Mesenchymal stem cell (in vitro differentiated cells and primary cell): Measurements from ENCODE around the gene LRRC52.
A peak's percentile ranks its signal among the peaks of the same experiment; 100 is the strongest.

Experiments used
- DNase-seq: peaks from one replicate; pipeline ENCODE4 v3.0.0-alpha.2; 2013
- H2AFZ ChIP-seq: one replicate; pipeline ENCODE4 v1.6.1; 2013; ENCODE audit warnings: low read depth, mild to moderate bottlenecking, control low read depth, inconsistent platforms, low read length, moderate library complexity
- H2AK5ac ChIP-seq: 2 replicates; pipeline ENCODE4 v1.6.1; 2013; ENCODE audit warnings: low read length, moderate library complexity, mild to moderate bottlenecking, inconsistent platforms; ENCODE audit not compliant: severe bottlenecking
- H2BK120ac ChIP-seq: one replicate; pipeline ENCODE4 v1.6.1; 2013; ENCODE audit warnings: low read depth, mild to moderate bottlenecking, inconsistent platforms, low read length, moderate library complexity
- H2BK12ac ChIP-seq, 2 experiments: one replicate each; pipeline ENCODE4 v1.6.1; 2013; ENCODE audit warnings: inconsistent platforms in 2 of 2, low read length in 2 of 2, mild to moderate bottlenecking in 2 of 2, moderate library complexity in 2 of 2, control low read depth in 1 of 2
- H2BK15ac ChIP-seq: one replicate; pipeline ENCODE4 v1.6.1; 2013; ENCODE audit warnings: mild to moderate bottlenecking, low read depth, inconsistent platforms; ENCODE audit not compliant: poor library complexity, severe bottlenecking
- H2BK5ac ChIP-seq: 2 replicates; pipeline ENCODE4 v1.6.1; 2013; ENCODE audit warnings: low read depth, mild to moderate bottlenecking, low read length, control low read depth, inconsistent platforms; ENCODE audit not compliant: poor library complexity, severe bottlenecking
- H3K14ac ChIP-seq, 2 experiments: one replicate each; pipeline ENCODE4 v1.6.1; 2013; ENCODE audit warnings: inconsistent platforms in 2 of 2, low read length in 2 of 2, control low read depth in 1 of 2, mild to moderate bottlenecking in 1 of 2, moderate library complexity in 1 of 2
- H3K18ac ChIP-seq, 2 experiments: one replicate each; pipeline ENCODE4 v1.6.1; 2013; ENCODE audit warnings: inconsistent platforms in 2 of 2, low read length in 2 of 2, control low read depth in 1 of 2, low read depth in 1 of 2, mild to moderate bottlenecking in 1 of 2
- H3K23ac ChIP-seq, 2 experiments: one replicate each; pipeline ENCODE4 v1.6.1; 2013; ENCODE audit warnings: inconsistent platforms in 2 of 2, low read length in 2 of 2, mild to moderate bottlenecking in 2 of 2, moderate library complexity in 2 of 2, control low read depth in 1 of 2
- H3K27ac ChIP-seq: 2 replicates; pipeline ENCODE4 v1.5.1; 2013; ENCODE audit warnings: mild to moderate bottlenecking, moderate library complexity, low read length, control low read depth, inconsistent platforms; ENCODE audit not compliant: poor library complexity, severe bottlenecking
- H3K27me3 ChIP-seq, 2 experiments: 2 replicates each; pipeline versions ENCODE4 v1.6.1 to v1.7.0; 2013; ENCODE audit warnings: low read length in 2 of 2, mild to moderate bottlenecking in 2 of 2, moderate library complexity in 2 of 2, control low read depth in 1 of 2, inconsistent platforms in 1 of 2; ENCODE audit not compliant: control insufficient read depth in 1 of 2, insufficient read depth in 1 of 2
- H3K36me3 ChIP-seq, 2 experiments: 2 replicates each; pipeline versions ENCODE4 v1.6.1 to v1.7.0; 2013; ENCODE audit warnings: low read length in 2 of 2, control low read depth in 1 of 2, inconsistent platforms in 1 of 2, low read depth in 1 of 2, mild to moderate bottlenecking in 1 of 2; ENCODE audit not compliant: insufficient read depth in 2 of 2, control insufficient read depth in 1 of 2
- H3K4ac ChIP-seq, 2 experiments: one replicate each; pipeline ENCODE4 v1.6.1; 2013; ENCODE audit warnings: inconsistent platforms in 2 of 2, low read length in 2 of 2, mild to moderate bottlenecking in 2 of 2, moderate library complexity in 2 of 2, control low read depth in 1 of 2, low read depth in 1 of 2
- H3K4me1 ChIP-seq: 2 replicates; pipeline ENCODE4 v1.6.1; 2013; ENCODE audit warnings: low read depth, low read length, control low read depth; ENCODE audit not compliant: control insufficient read depth, insufficient read depth
- H3K4me2 ChIP-seq: 2 replicates; pipeline ENCODE4 v1.6.1; 2013; ENCODE audit warnings: low read length, mild to moderate bottlenecking, inconsistent platforms; ENCODE audit not compliant: poor library complexity, severe bottlenecking
- H3K4me3 ChIP-seq, 2 experiments: 2 replicates each; pipeline versions ENCODE4 v1.5.1 to v1.7.0; 2013; ENCODE audit warnings: low read length in 2 of 2, mild to moderate bottlenecking in 2 of 2, control low read depth in 1 of 2, low read depth in 1 of 2; ENCODE audit not compliant: insufficient read depth in 1 of 2
- H3K79me1 ChIP-seq: replicated peaks from 2 replicates; pipeline ENCODE4 v1.6.1; 2013; ENCODE audit warnings: mild to moderate bottlenecking, control low read depth, low read length, inconsistent platforms; ENCODE audit not compliant: poor library complexity, severe bottlenecking
- H3K9ac ChIP-seq: 2 replicates; pipeline ENCODE4 v1.7.0; 2013; ENCODE audit warnings: mild to moderate bottlenecking, low read length, moderate library complexity
- H3K9me3 ChIP-seq: 2 replicates; pipeline ENCODE4 v1.7.0; 2013; ENCODE audit warnings: mild to moderate bottlenecking, low read length; ENCODE audit not compliant: control insufficient read depth
- H4K8ac ChIP-seq: one replicate; pipeline ENCODE4 v1.6.1; 2013; ENCODE audit warnings: inconsistent platforms, mild to moderate bottlenecking, low read length, moderate library complexity
- H4K91ac ChIP-seq: one replicate; pipeline ENCODE4 v1.6.1; 2013; ENCODE audit warnings: mild to moderate bottlenecking, low read length, inconsistent platforms
- WGBS: methylation state at CpG from one replicate; pipeline ENCODE4 v1.1.7; 2013; ENCODE audit warnings: mixed read lengths; 5-methylcytosine and 5-hydroxymethylcytosine counted together

Gene LRRC52

GRCh38 chr1:165539306-165539705 lies 4.5 kb upstream of the LRRC52 start:
- H2BK12ac ChIP-seq, result no peak overlapping the region
- peaks cover 22 to 32% of the 10 kb centered on the region in 2 experiments for H3K27me3 ChIP-seq
- no peak overlapping the region for H4K91ac ChIP-seq
- H3K79me1 ChIP-seq, result no peaks in the 10 kb centered on the region
- no peaks in the 10 kb centered on the region for H3K4me1 ChIP-seq
- H4K8ac ChIP-seq, result no peak overlapping the region
- no peak overlapping the region for H3K4ac ChIP-seq
- peak; percentile 56 for DNase-seq
- H2BK15ac ChIP-seq, result no peak overlapping the region
- whole genome bisulfite sequencing, result 43% methylated on average over 2 of the region's 4 CpGs
- H3K23ac ChIP-seq, result no peak overlapping the region
- no peak overlapping the region for H2AFZ ChIP-seq
- H2AK5ac ChIP-seq, result no peak overlapping the region
- H2BK120ac ChIP-seq, result no peak overlapping the region
- H3K36me3 ChIP-seq, result no peaks in the 10 kb centered on the region
- H3K18ac ChIP-seq, result no peak overlapping the region
- no peak overlapping the region for H3K4me3 ChIP-seq
- no peak overlapping the region for H3K27ac ChIP-seq
- no peaks in the 10 kb centered on the region for H3K9me3 ChIP-seq
- no peak overlapping the region for H2BK5ac ChIP-seq
- no peak overlapping the region for H3K4me2 ChIP-seq
- H3K14ac ChIP-seq, result no peak overlapping the region
- H3K9ac ChIP-seq, result no peak overlapping the region

GRCh38 chr1:165539908-165540307 lies 3.9 kb upstream of the LRRC52 start:
- Histone ChIP-seq H3K79me1 (no peaks in the 10 kb centered on the region), H2BK120ac (no peak overlapping the region), H3K36me3 (no peaks in the 10 kb centered on the region), H3K23ac (no peak overlapping the region), H3K14ac (no peak overlapping the region), H3K4me1 (no peaks in the 10 kb centered on the region), H3K4ac (no peak overlapping the region), H3K9ac (no peak overlapping the region), H4K8ac (no peak overlapping the region), H3K9me3 (no peaks in the 10 kb centered on the region), H3K27ac (no peak overlapping the region), H2AFZ (no peak overlapping the region), H3K4me2 (no peak overlapping the region), H3K27me3 (peaks cover 28 to 38% of the 10 kb centered on the region in 2 experiments), H3K18ac (no peak overlapping the region), H3K4me3 (no peak overlapping the region), H2BK12ac (no peak overlapping the region), H2BK5ac (no peak overlapping the region), H2BK15ac (no peak overlapping the region), H2AK5ac (no peak overlapping the region), H4K91ac (no peak overlapping the region)
- 85% methylated on average over 3 of the region's 3 CpGs for WGBS
- no peak for DNase-seq

- no peaks in the 10 kb centered on the region for H3K36me3 ChIP-seq
- H3K27me3 ChIP-seq, result peaks cover 40 to 44% of the 10 kb centered on the region in 2 experiments
- H2BK15ac ChIP-seq, result no peak overlapping the region
- H2BK5ac ChIP-seq, result no peak overlapping the region
- no peak overlapping the region for H3K23ac ChIP-seq
- H3K4me2 ChIP-seq, result no peak overlapping the region
- H3K4me1 ChIP-seq, result no peaks in the 10 kb centered on the region
- no peak overlapping the region for H3K27ac ChIP-seq
- WGBS, result 62% methylated on average over 4 of the region's 6 CpGs
- no peak overlapping the region for H2AFZ ChIP-seq
- no peaks in the 10 kb centered on the region for H3K9me3 ChIP-seq
- no peak overlapping the region for H2BK120ac ChIP-seq
- DNase-seq, result no peak
- H3K4ac ChIP-seq, result no peak overlapping the region
- H4K8ac ChIP-seq, result no peak overlapping the region
- no peaks in the 10 kb centered on the region for H3K79me1 ChIP-seq
- no peak overlapping the region for H2AK5ac ChIP-seq
- no peak overlapping the region for H4K91ac ChIP-seq
- H3K18ac ChIP-seq, result no peak overlapping the region
- H2BK12ac ChIP-seq, result no peak overlapping the region
- H3K4me3 ChIP-seq, result no peak overlapping the region
- no peak overlapping the region for H3K9ac ChIP-seq
- no peak overlapping the region for H3K14ac ChIP-seq
Measured at GRCh38 chr1:165542015-165542631, 1.7 kb upstream of the LRRC52 start.

- Histone ChIP-seq H3K9me3 (no peaks in the 10 kb centered on the region), H2BK120ac (no peak overlapping the region), H3K9ac (no peak overlapping the region), H2BK15ac (no peak overlapping the region), H3K23ac (no peak overlapping the region), H2BK5ac (no peak overlapping the region), H3K36me3 (no peaks in the 10 kb centered on the region), H3K27ac (no peak overlapping the region), H3K79me1 (no peaks in the 10 kb centered on the region), H4K8ac (no peak overlapping the region), H3K18ac (no peak overlapping the region), H2BK12ac (no peak overlapping the region), H3K27me3 (peaks cover 40 to 44% of the 10 kb centered on the region in 2 experiments), H3K4me2 (no peak overlapping the region), H2AK5ac (no peak overlapping the region), H4K91ac (no peak overlapping the region), H3K4me1 (no peaks in the 10 kb centered on the region), H3K14ac (no peak overlapping the region), H3K4me3 (no peak overlapping the region), H2AFZ (no peak overlapping the region), H3K4ac (no peak overlapping the region)
- no peak for DNase-seq
- 0% methylated on average over 1 of the region's 1 CpG for WGBS
Measured at GRCh38 chr1:165542647-165543046, 1.2 kb upstream of the LRRC52 start.
